ENCODE results near the gene C5orf24.
"Not testable (repeated sequence)": the region's sequence is repeated elsewhere in the genome, so short reads cannot be mapped to it uniquely, and the experiment has no call there.

The C5orf24 gene

GRCh38 chr5:134845852-134846640 lies at the start of gene C5orf24:
Gene C5orf24 (plus strand): TSS chr5:134845968. CDS start chr5:134854901, 8,933 bp downstream.
- DNase-seq (ENCODE audit: low read depth in 2 of 3, low spot score in 1 of 3) = peak; percentile 79 to 90 (median 89)

- DNase-seq (ENCODE audit: low read depth in 2 of 3, low spot score in 1 of 3) = no peak
These were observed 47.3 kb upstream of the C5orf24 start for GRCh38 chr5:134798468-134798867.

DNA sequence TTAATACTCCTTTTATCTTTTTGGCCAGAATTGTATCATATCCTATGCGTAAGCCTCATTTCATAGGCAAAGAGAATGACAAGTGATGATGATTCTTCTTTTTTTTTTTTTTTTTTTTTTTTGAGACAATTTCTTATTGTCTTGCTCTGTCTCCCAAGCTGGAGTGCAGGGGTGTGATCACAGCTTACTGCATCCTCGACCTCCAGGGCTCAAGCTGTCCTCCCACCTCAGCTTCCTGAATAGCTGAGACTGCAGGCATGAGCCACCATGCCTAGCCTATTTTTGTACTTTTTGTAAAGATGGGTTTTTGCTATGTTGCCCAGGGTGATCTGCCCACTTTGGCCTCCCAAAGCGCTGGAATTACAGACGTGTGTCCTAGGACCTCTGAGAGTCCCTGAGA lies 41.9 kb upstream of the C5orf24 start:
- no peak for DNase-seq (ENCODE audit: low read depth in 2 of 3, low spot score in 1 of 3)

GRCh38 chr5:134813407-134813806 lies 32.4 kb upstream of the C5orf24 start:
- no peak for DNase-seq (ENCODE audit: low read depth in 2 of 3, low spot score in 1 of 3)

- no peak for DNase-seq (ENCODE audit: low read depth in 2 of 3, low spot score in 1 of 3)
These were observed 31.9 kb upstream of the C5orf24 start for GRCh38 chr5:134813827-134814226.

DNA sequence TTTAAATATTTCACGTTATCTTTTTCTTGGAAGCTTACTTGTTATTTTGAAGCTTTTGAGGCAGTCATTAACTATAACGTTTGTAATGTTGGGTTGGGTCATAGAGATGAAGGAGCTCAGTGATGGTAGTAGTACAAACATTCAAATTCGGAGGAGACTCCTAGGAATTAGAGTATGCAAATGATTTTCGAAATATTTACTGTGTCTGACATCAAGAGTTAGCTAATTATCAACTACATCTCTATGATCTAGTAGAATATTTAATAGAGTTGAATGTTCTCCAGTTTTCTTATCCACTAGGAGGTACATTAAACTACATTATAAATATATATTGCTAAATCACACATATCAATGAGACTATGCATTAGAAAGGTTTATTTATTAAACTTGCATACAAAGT lies 28.8 kb upstream of the C5orf24 start:
- no peak for DNase-seq (ENCODE audit: low read depth in 2 of 3, low spot score in 1 of 3)

GRCh38 chr5:134818776-134819175 lies 27.0 kb upstream of the C5orf24 start:
- no peak for DNase-seq (ENCODE audit: low read depth in 2 of 3, low spot score in 1 of 3)

- no peak for DNase-seq (ENCODE audit: low read depth in 2 of 3, low spot score in 1 of 3)
These were observed 26.3 kb upstream of the C5orf24 start for GRCh38 chr5:134819407-134819963.

- DNase-seq (ENCODE audit: low read depth in 2 of 3, low spot score in 1 of 3) = no peak
These were observed 23.9 kb upstream of the C5orf24 start for GRCh38 chr5:134821841-134822240.

DNA sequence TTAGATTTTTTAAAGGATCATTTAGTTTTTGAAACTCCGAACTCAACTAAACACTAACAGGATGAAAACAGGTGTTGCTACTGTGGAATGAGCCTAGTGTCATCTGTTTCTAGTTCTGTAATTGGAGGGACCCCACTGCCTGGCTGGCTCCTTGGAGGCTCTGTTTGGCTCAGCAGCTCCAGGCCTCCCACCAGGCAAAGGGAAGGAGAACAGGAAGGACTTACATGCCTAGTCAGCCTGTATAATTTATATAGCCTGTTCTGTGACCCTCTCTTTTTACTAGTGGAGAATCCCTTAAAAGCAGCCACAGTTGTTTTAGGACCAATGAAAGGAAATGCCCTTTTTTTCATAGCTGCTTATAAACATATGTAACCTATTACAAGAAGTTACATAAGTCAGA lies 21.1 kb upstream of the C5orf24 start:
- DNase-seq (ENCODE audit: low read depth in 2 of 3, low spot score in 1 of 3) = no peak

DNA sequence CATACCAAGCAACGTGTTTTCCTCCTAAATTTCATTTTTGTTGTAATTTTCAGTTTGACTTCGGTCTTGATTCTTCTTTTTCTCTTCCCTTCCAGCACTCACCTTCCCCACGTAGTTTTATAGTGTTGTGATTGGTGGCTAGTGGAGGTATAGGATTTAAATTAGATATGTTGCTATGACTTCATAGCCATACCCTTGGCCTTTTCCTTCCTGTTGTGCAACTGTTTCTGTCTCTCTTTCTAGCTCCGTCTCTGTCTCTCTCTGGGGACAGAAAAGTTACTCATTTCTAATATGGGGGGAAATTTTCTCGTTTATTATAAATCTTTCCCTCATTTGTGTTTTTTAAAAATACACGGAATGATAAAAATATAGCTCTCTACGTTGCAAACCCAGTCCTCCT lies 20.6 kb upstream of the C5orf24 start:
- DNase-seq (ENCODE audit: low read depth in 2 of 3, low spot score in 1 of 3) = no peak

DNA sequence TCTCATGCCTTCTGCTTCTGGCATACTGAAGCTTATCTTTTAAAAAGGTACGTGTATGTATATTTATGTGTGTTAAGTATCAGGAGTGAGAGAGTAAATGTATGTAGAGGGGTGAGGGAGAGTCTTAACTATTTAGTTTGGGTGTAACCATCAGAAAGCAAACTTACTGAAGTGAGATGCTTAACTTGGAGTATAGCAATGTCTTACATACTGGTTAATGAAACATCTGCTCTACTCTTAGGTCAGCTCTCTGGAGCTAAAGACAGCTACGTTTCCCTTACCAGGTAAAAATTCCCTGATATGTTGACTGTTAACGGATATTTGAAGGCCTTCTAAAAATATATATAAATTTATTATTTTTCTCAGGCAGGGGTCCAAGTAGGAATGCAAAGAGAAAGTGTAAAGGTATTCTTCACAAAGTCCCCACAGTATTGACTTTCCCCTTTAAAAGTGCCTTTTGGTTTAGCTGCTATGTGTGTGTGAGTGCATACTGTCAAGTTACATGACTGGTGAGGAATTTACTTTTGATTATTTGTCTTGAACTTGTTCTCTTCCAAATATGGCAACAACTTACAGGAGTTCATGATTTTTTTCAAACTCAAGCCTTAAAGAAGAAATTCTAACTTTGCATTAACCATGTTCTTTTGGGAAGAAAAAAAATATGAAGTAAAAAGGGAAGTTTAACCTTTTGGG lies 12.3 kb upstream of the C5orf24 start:
- no peak for DNase-seq (ENCODE audit: low read depth in 2 of 3, low spot score in 1 of 3)

DNA sequence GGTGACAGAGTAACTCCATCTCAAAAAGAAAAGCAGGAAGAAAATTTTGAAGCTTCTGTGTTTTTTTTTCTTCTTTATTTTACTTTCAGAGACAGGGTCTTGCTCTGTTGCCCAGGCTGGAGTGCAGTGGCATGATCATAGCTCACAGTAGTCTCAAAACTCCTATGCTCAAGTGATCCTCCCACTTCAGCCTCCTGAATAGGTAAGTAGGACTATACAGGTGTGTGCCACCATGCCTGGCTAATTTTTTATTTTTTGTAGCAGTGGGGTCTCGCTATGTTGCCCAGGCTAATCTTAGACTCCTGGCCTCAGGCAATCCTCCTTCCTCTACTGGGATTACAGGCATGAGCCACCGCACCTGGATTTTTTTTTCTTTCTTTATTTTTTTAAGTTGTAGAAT lies 10.1 kb upstream of the C5orf24 start:
- DNase-seq (ENCODE audit: low read depth in 2 of 3, low spot score in 1 of 3) = no peak

GRCh38 chr5:134837530-134838181 lies 8.1 kb upstream of the C5orf24 start:
- DNase-seq (ENCODE audit: low read depth in 2 of 3, low spot score in 1 of 3) = no peak

DNA sequence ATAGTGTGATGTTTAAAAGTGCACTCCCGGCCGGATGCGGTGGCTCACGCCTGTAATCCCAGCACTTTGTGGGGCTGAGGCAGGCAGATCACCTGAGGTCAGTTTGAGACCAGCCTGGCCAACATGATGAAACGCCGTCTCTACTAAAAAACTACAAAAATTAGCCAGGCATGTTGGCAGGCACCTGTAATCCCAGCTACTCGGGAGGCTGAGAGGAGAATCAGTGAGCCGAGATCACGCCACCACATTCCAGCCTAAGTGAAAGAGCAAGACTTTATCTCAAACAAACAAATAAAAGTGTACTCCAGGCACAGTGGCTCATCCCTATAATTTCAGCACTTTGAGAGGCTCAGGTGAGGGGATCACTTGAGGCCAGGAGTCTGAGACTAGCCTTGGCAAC lies 7.4 kb upstream of the C5orf24 start:
- DNase-seq (ENCODE audit: low read depth in 2 of 3, low spot score in 1 of 3) = not testable (repeated sequence)

DNA sequence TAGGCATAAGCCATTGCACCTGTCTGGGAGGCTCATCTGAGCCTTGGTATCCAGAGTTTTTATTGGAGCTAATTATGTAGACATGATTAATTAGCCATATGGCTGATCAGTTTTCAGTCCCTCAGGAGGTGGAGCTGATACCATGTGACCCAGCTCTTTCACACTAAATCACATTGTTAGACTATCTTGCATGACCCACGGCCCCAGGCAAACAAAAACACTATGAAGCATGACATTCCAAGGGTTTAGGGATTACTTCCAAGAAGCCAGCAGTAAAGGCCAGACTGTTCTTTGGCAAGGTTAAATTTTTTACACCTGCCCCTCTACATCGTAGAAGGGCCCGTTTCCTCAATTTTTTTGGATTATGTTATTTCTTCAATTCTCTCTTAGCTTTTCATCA lies 5.0 kb upstream of the C5orf24 start:
- DNase-seq (ENCODE audit: low read depth in 2 of 3, low spot score in 1 of 3) = no peak

- DNase-seq (ENCODE audit: low read depth in 2 of 3, low spot score in 1 of 3) = no peak
These were observed 1.5 kb upstream of the C5orf24 start for GRCh38 chr5:134844252-134844651.

- no peak for DNase-seq (ENCODE audit: low read depth in 2 of 3, low spot score in 1 of 3)
These were observed 375 bp upstream of the C5orf24 start for GRCh38 chr5:134845335-134845851.

DNA sequence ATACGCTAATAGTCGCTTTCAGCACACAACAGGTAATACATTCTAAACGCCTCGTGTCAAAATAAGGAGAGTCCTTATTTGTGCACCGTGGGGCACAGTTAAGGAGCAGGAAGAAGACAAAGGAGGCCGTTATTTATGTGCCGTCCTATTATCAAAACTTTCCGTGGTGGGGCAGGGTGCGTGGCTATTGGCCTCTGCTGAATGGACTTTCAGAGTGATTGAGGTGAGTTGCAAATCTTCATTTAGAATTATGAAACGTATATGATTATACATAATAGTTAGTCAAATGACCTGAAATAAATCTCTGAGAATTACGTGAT lies 833 bp downstream of the C5orf24 start:
- peak in 1 of 3 donors; percentile 14 for DNase-seq (ENCODE audit: low read depth in 2 of 3, low spot score in 1 of 3)

DNA sequence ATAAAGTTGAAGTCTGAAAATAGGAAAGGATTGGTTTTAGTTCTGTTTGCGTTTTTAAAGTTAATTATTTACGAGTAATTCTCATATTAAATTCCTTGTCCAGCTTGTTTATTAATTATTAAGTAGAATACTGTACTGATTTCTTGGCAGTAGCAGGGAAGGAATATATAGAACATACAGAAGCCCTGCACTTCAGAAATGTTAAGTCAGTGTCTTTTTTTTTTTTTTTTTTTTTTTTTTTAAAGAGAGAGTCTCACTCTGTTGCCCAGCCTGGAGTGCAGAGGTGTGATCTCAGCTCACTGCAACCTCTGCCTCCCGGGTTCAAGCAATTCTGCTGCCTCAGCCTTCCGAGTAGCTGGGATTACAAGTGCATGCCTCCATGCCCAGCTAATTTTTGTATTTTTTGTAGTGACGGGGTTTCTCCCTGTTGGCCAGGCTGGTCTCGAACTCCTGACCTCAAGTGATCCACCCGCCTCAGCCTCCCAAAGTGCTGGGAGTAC lies 3.7 kb downstream of the C5orf24 start:
- not testable (repeated sequence) for DNase-seq (ENCODE audit: low read depth in 2 of 3, low spot score in 1 of 3)

- DNase-seq (ENCODE audit: low read depth in 2 of 3, low spot score in 1 of 3) = no peak
These were observed 5.6 kb downstream of the C5orf24 start for GRCh38 chr5:134851307-134851923.

Measured in stimulated activated CD4-positive, alpha-beta T cell treated with anti-CD3 and anti-CD28 coated beads, Interleukin-12 subunit alpha, Interleukin-12 subunit beta, amount 100 ng/mL, for 48 hours (primary cell).